K562 (cell line): ENCODE measurements around the gene CRNN.

ENCODE experiments used
- CTCF ChIP-seq, 3 experiments: IDR thresholded peaks in 2 of 3; conservative IDR thresholded peaks in 1 of 3; 2 replicates each; pipeline ENCODE4 v1.5.1; 2011 to 2012; ENCODE audit warnings: low read length in 3 of 3, mild to moderate bottlenecking in 3 of 3, control low read depth in 2 of 3, improper control_type of control experiment in 1 of 3, inconsistent platforms in 1 of 3, low read depth in 1 of 3, mixed read lengths in 1 of 3, moderate library complexity in 1 of 3; ENCODE audit not compliant: insufficient read depth in 2 of 3
- HMG20A ChIP-seq: fragments of 450-650 bp; formaldehyde crosslinking; conservative IDR thresholded peaks from 2 replicates; pipeline ENCODE4 v1.4.0; 2020; ENCODE audit warnings: mild to moderate bottlenecking, mixed read lengths
- TEAD4 ChIP-seq, 2 experiments: sonication (generic) in 1 of 2; formaldehyde crosslinking in 1 of 2; IDR thresholded peaks; 2 replicates each; pipeline versions ENCODE4 v1.6.1 to v1.8.0; 2012 to 2022; ENCODE audit warnings: borderline replicate concordance in 1 of 2, inconsistent platforms in 1 of 2, low read length in 1 of 2, mild to moderate bottlenecking in 1 of 2, missing genetic modification reagents in 1 of 2

- no peak for TF ChIP-seq CTCF (IDR thresholded peaks at IDR 0.05 in 2 of 3, conservative IDR thresholded peaks at IDR 0.05 in 1 of 3; ENCODE audit: insufficient read depth in 2 of 3, low read depth in 1 of 3, low read length in 3 of 3)
- no peak for TF ChIP-seq HMG20A
- no peak for TF ChIP-seq TEAD4 (IDR thresholded peaks at IDR 0.05; ENCODE audit: low read length)
- TF ChIP-seq TEAD4 (CRISPR knock-in tag; IDR thresholded peaks at IDR 0.05; ENCODE audit: borderline replicate concordance), result no peak
These were observed 33.4 kb upstream of the CRNN start for GRCh38 chr1:152447484-152447883.
